Chondrocyte (in vitro differentiated cells): ENCODE measurements around the gene KREMEN2. TPM values are rescaled to one million over a fixed set of nuclear protein-coding genes. Genes with fewer than 3 reads are reported as not detected.

Experiments used
- DNase-seq: peaks from one replicate; pipeline ENCODE4 v3.0.0; 2021; ENCODE audit warnings: mixed read lengths, low spot score
- H3K27ac Mint-ChIP-seq: one replicate; pipeline ENCODE4 v1.8.0; 2021; ENCODE audit warnings: mild to moderate bottlenecking, moderate library complexity, mixed read lengths; ENCODE audit not compliant: unreplicated experiment
- H3K27me3 Mint-ChIP-seq: 2 replicates; pipeline ENCODE4 v1.8.0; 2021; ENCODE audit warnings: low read depth, mixed read lengths
- H3K36me3 Mint-ChIP-seq: 2 replicates; pipeline ENCODE4 v1.8.0; 2021; ENCODE audit warnings: low read depth, mixed read lengths
- H3K4me1 Mint-ChIP-seq: 2 replicates; pipeline ENCODE4 v1.8.0; 2021; ENCODE audit warnings: low read depth, mild to moderate bottlenecking, mixed read lengths
- H3K4me3 Mint-ChIP-seq: one replicate; pipeline ENCODE4 v1.8.0; 2021; ENCODE audit warnings: mild to moderate bottlenecking, moderate library complexity, mixed read lengths; ENCODE audit not compliant: unreplicated experiment
- H3K9me3 Mint-ChIP-seq: 2 replicates; pipeline ENCODE4 v1.8.0; 2021; ENCODE audit warnings: low read depth, mixed read lengths
- CTCF ChIP-seq: fragments of 200-600 bp; sonication (generic); IDR thresholded peaks from 2 replicates; pipeline ENCODE4 v1.5.0; 2021; ENCODE audit warnings: antibody characterized with exemption, mild to moderate bottlenecking, moderate library complexity
- total RNA-seq: library from RNA; stranded (reverse); gene quantifications from 3 replicates; pipeline ENCODE4 v1.2.1, GENCODE V29; 2021

Gene KREMEN2
- total RNA-seq, 1 donor from 2014 or later: not detected

- TF ChIP-seq CTCF: no peak
- Mint-ChIP-seq H3K4me3 (no peak within 1 kb of the TSS), H3K9me3 (no peaks in the 10 kb centered on the region), H3K36me3 (no peaks in the 10 kb centered on the region), H3K27ac (no peak within 1 kb of the TSS), H3K4me1 (no peaks in the 10 kb centered on the region), H3K27me3 (peaks cover 17% of the 10 kb centered on the region)
- DNase-seq: no peak
Observed at GRCh38 chr16:3012828-3013420, 48.8 kb downstream of the KREMEN2 start, which contains the start of gene CLDN9. TSS of gene CLDN9 (plus strand) at chr16:3012923. CDS start at chr16:3013363, 440 bp downstream.

GRCh38 chr16:3013491-3013951 lies 49.4 kb downstream of the KREMEN2 start:
- H3K36me3 Mint-ChIP-seq: no peaks in the 10 kb centered on the region
- no peak for TF ChIP-seq CTCF
- no peak overlapping the region for H3K27ac Mint-ChIP-seq
- no peaks in the 10 kb centered on the region for H3K4me1 Mint-ChIP-seq
- DNase-seq: no peak
- H3K4me3 Mint-ChIP-seq: no peak overlapping the region
- peaks cover 14% of the 10 kb centered on the region for H3K27me3 Mint-ChIP-seq
- no peaks in the 10 kb centered on the region for H3K9me3 Mint-ChIP-seq

- no peak for DNase-seq
- Mint-ChIP-seq H3K9me3 (no peaks in the 10 kb centered on the region), H3K4me3 (no peak overlapping the region), H3K36me3 (no peaks in the 10 kb centered on the region), H3K27me3 (peaks cover 14% of the 10 kb centered on the region), H3K27ac (no peak overlapping the region), H3K4me1 (no peaks in the 10 kb centered on the region)
- TF ChIP-seq CTCF: no peak
Observed at GRCh38 chr16:3013998-3014690, 50.1 kb downstream of the KREMEN2 start.

- Mint-ChIP-seq H3K27me3 (peaks cover 14% of the 10 kb centered on the region), H3K4me3 (no peak overlapping the region), H3K4me1 (peaks cover 3% of the 10 kb centered on the region), H3K36me3 (no peaks in the 10 kb centered on the region), H3K27ac (no peak overlapping the region), H3K9me3 (no peaks in the 10 kb centered on the region)
- TF ChIP-seq CTCF: no peak
- DNase-seq: no peak
Observed at GRCh38 chr16:3014971-3015370, 50.9 kb downstream of the KREMEN2 start.

GRCh38 chr16:3015865-3016521 lies 51.9 kb downstream of the KREMEN2 start:
- Mint-ChIP-seq H3K27ac (no peak overlapping the region), H3K9me3 (no peaks in the 10 kb centered on the region), H3K4me1 (peaks cover 4% of the 10 kb centered on the region), H3K4me3 (no peak overlapping the region), H3K36me3 (no peaks in the 10 kb centered on the region), H3K27me3 (peaks cover 14% of the 10 kb centered on the region)
- no peak for TF ChIP-seq CTCF
- DNase-seq: no peak
